DND-41 (cell line): ENCODE data around the gene P4HB.

Experiments used
- EZH2 ChIP-seq: IDR thresholded peaks from 3 replicates; pipeline ENCODE4 v1.6.1; 2012; ENCODE audit warnings: borderline replicate concordance, low read depth, mild to moderate bottlenecking, moderate library complexity, low read length, inconsistent platforms; ENCODE audit not compliant: severe bottlenecking
- TF ChIP-seq, protein P1 (sequence below): IDR thresholded peaks from 2 replicates; pipeline ENCODE4 v1.5.1; 2012; ENCODE audit warnings: borderline replicate concordance, low read length, moderate library complexity, mild to moderate bottlenecking; ENCODE audit not compliant: poor library complexity, severe bottlenecking; ENCODE audit errors: extremely low read depth

DNA sequence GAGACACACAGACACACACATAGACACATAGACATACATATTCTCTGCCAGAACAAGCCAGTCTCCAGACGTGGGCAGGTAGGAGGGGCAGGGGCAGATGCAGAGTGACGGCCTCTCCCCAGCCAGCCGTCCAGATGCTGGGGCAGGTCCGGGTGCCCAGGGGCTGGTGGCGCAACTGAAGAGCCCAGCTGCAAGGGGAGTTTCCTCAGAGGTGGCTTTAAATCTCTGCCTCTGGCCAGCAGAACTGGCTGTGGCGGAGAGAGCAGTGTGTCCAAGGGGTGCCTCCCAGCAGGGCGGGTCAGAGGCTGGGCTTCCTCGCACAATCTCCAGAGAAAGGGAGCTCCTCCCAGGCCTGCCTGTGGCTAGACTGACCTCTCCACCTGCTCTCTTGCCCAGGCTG, 65.8 kb downstream of the P4HB start:
- TF ChIP-seq EZH2: no peak
- TF ChIP-seq, protein P1, sequence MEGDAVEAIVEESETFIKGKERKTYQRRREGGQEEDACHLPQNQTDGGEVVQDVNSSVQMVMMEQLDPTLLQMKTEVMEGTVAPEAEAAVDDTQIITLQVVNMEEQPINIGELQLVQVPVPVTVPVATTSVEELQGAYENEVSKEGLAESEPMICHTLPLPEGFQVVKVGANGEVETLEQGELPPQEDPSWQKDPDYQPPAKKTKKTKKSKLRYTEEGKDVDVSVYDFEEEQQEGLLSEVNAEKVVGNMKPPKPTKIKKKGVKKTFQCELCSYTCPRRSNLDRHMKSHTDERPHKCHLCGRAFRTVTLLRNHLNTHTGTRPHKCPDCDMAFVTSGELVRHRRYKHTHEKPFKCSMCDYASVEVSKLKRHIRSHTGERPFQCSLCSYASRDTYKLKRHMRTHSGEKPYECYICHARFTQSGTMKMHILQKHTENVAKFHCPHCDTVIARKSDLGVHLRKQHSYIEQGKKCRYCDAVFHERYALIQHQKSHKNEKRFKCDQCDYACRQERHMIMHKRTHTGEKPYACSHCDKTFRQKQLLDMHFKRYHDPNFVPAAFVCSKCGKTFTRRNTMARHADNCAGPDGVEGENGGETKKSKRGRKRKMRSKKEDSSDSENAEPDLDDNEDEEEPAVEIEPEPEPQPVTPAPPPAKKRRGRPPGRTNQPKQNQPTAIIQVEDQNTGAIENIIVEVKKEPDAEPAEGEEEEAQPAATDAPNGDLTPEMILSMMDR: no peak
